ENCODE measurements around the gene WFIKKN1.

GRCh38 chr16:645852-646678 is 15.3 kb downstream of the WFIKKN1 start:
- no peak for TF ChIP-seq POLR2A (IDR thresholded peaks at IDR 0.05; ENCODE audit: low read depth, low read length)
- no peak for TF ChIP-seq TAF1 (IDR thresholded peaks at IDR 0.05; ENCODE audit: borderline replicate concordance, low read depth, low read length)
- no peak for TF ChIP-seq POLR2AphosphoS5 (IDR thresholded peaks at IDR 0.05; ENCODE audit: low read depth, low read length)
